Activated T-cell treated with anti-CD3 and anti-CD28 coated beads for 24 hours (primary cell): ENCODE measurements around the gene CCBE1.
"Not testable (repeated sequence)": the region's sequence is repeated elsewhere in the genome, so short reads cannot be mapped to it uniquely, and the experiment has no call there.

ENCODE experiments used
- DNase-seq: peaks from one replicate; pipeline ENCODE4 v3.0.0-alpha.2; 2020; ENCODE audit warnings: low read depth

CCBE1 gene

GRCh38 chr18:59655676-59656075 is 41.5 kb downstream of the CCBE1 start:
- DNase-seq, result no peak

- no peak for DNase-seq
These were observed 46.2 kb downstream of the CCBE1 start for GRCh38 chr18:59651071-59651470.

GRCh38 chr18:59650266-59650820 is 46.9 kb downstream of the CCBE1 start:
- DNase-seq, result no peak

GRCh38 chr18:59649591-59649990 is 47.6 kb downstream of the CCBE1 start:
- DNase-seq, result no peak

DNA sequence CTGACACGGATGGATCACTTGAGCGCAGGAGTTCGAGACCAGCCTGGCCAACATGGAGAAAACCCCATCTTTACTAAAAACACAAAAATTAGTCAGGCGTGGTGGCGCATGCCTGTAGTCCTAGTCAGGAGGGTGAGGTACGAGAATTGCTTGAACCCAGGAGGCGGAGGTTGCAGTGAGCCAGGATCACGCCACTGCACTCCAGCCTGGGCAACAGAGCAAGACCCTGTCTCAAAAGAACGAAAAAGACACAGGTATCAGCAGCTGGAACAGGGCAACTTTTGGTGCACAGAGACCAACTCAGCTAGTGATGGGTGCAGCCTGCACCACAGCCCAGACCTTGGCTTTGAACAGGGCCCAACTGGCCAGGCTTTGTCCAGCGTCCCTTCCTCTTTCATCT is 48.8 kb downstream of the CCBE1 start:
- not testable (repeated sequence) for DNase-seq

DNA sequence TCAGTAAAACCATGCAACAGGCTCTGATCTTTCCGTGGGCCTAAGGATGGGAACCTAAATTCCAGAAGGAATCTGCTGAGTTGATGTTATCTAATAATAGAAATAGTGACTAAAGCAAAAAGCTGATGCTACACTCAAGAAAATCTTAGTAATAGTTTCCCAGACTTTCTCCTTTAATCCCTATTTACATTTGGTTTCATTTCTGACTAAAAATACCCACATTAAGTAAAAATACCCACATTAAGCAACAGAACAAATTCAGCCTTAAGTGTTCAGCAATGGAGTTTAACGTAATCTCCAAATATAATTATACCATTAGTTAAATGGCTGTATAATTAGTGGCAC is 50.3 kb downstream of the CCBE1 start:
- no peak for DNase-seq

GRCh38 chr18:59646228-59646962 is 50.8 kb downstream of the CCBE1 start:
- no peak for DNase-seq

GRCh38 chr18:59643740-59644139 is 53.5 kb downstream of the CCBE1 start:
- DNase-seq, result no peak

DNA sequence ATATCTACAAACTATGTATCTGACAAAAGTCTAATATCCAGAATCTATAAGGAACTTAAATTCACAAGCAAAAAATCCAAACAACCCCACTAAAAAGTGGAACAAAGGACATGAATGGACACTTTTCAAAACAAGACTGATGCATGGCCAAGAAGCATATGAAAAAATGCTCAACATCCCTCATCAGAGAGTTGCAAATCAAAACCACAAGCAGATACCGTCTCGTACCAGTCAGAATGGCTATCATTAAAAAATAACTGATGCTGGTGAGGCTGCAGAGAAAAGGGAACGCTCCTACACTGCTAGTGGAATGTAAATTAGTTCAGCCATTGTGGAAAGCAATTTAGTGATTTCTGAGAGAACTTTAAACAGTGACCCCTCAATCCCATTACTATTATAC is 56.5 kb downstream of the CCBE1 start:
- no peak for DNase-seq

DNA sequence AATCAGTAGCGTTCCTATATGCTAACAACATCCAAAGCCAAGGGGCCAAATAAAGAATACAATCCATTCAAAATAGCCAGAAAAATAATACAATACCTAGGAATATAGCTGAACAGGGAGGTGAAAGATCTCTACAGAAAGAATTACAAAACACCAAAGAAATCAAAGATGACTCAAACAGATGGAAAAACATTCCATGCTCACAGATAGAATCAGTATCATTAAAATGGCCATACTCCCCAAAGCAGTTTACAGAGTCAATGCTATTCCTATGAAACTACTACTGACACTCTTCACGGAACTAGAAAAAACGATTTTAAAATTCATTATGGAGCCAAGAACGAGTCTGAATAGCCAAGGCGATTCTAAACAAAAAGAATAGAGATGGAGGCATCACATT is 57.4 kb downstream of the CCBE1 start:
- DNase-seq, result no peak

- DNase-seq, result no peak
These were observed 58.1 kb downstream of the CCBE1 start for GRCh38 chr18:59639136-59639535.

- no peak for DNase-seq
These were observed 63.2 kb downstream of the CCBE1 start for GRCh38 chr18:59633961-59634485.

DNA sequence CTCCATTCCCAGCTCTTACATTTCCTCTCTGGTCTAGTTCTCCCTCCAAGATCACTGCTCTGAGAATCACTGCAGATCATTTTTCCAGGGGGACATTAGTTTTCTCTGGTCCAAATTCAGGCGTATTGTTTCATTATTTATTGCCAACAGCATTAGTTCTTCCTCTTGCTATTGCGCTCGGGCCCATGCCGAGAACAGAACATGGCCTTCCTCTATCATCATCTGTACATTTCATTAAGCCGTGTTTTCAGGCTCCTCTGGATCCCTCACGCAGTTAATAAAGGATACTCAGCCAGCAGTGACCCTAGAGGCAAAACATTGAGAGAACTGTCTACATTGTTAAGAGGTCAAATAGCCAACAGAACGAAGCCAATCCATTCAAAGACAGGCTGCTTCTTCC is 63.9 kb downstream of the CCBE1 start:
- no peak for DNase-seq

DNA sequence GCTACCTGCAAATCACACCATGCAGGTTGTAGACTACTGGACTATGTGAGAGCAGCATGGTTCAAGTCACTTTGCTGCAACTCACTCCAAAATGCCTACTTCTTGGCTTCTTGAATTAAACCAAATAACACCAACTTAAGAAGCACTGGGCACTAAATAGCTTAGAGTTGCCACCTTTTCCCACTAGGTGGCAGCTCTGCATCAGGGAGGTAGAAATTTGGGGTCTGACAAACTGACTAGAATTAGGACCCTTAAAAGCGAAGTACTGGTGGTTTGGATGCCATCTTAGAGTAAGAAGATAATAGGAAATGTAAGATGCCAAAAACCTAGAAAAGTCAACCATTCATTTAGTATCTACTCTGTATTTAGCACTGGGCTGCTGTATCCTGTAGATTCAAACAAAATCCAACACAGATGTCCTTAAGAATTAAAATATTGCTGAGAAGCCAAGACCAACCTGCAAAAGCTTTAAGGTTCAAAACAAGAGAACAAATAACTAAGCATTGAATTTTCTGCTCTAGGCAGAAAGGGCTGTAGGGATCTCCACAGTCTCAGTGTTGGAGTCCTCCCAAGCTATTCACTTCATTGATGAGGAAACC is 65.5 kb downstream of the CCBE1 start:
- DNase-seq, result no peak

DNA sequence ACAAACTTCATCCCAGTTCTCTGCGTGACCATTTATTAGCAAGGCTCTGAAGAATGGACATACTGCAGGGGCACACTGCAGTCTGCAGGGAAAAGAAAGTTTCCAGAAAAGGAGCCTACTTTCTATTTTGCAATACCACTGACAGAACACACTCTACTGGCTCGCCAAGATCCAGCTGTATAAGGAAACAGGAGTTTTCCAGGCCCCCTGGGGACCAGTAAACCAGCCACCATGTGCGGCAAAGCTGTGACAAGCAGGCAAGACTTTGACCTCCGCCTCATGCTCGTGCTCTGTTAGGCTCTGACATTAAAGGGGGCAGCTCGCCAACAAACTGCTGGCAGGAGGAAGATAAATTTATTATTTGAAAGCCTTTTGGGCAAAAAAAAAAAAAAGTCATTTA is 67.3 kb downstream of the CCBE1 start:
- no peak for DNase-seq

GRCh38 chr18:59628995-59629394 is 68.2 kb downstream of the CCBE1 start:
- DNase-seq, result no peak

DNA sequence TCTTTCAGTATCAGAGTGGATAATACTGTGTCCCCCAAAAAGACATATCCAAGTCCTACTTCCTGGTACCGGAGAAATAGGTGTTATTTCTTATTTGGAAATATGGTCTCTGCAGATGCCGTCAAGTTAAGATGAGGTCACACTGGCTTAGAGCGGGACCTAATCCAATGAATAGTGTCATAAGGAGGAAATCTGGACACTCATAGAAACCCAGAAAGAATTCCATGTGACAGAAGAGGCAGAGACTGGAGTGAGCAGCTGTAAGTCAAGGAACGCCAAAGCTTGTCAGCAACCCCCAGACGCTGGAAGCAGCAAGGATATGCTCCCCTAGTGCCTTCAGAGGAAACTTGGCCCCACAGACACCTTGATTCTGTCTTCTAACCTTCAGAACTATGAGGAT is 69.8 kb downstream of the CCBE1 start:
- no peak for DNase-seq

DNA sequence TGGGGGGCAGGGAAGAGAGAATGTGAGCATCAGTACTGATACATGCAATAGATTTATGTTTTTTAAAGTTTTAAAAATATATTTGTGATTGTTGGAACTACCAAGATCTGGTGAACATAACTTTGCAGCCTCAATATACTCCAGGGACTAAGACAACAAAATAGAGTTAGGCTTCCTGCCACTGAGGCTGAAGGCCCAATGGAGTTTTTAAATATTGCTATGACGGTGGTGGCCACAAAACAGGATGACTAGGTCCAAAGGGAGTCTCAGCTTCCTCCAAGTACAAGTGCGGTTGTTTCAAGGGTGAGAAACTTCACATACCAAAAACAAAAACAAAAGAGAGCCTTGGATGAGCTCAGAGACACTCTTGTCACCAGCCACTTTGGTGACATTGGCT is 72.9 kb downstream of the CCBE1 start:
- DNase-seq, result no peak

DNA sequence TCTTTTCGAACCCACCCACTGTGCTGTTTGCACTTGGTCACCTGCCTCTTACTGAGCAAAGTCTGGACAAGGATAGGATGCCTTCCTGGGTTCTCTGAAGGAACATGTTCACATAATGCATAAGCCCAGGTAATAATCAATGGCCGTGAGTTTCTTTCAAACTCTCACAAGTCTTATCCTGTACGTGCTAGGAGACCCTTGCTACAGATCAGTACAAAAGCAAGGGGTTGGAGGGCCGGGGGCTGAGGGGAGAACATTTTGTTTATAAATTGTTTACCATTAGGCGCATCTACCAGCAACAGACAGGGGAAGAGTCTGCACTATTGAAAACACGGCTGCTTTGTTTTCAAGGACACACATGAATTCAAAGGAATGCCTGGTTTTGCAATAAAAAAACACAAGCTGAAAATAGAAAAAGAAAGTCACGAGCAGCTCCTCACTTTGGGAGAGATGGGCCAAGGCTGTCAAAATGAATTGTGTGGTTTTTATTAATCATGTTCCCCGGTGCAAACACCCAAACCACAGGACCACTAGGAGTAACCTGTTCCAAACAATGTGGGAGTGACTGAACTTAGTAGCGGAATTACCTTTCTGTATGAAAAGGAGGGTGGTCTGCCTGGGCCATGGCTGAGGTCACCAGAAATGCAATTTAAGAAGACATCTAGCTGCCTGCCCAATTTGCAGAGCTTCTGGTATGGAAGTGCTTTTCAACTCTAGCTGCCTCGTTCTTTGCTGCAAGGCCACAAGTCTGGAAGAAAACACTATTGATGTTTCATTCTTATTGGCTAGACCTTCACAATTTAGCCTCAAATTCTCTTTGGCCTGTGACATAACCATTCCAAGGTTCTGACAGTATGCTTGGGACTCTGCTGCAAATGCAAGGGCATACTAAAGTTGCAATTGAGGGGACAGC is 73.5 kb downstream of the CCBE1 start:
- DNase-seq, result no peak

GRCh38 chr18:59621027-59621426 is 76.2 kb downstream of the CCBE1 start:
- no peak for DNase-seq

- DNase-seq, result no peak
These were observed 76.8 kb downstream of the CCBE1 start for GRCh38 chr18:59620381-59620780.

DNA sequence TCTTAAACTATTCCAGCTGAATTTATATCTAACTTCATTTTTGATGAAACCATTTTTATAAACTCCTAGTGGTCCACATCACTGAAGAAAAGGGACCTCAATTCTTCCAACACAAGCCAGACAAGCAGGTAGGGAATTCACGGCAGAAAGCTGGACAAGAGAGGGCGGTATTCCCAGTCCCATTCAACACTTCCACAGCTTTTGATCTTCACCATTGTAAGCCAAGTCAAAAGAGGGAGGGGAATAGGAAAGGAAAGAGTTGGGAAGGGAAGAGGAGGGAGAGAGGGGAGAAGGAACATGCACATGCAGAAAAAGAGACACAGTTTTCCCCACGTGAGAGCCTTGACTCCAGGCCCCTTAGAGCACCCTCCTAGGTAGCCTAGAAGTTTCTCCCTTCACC is 77.4 kb downstream of the CCBE1 start:
- no peak for DNase-seq
